K562 (cell line): ENCODE results near the gene RNU2-1. TPM values are rescaled to one million over a fixed set of nuclear protein-coding genes. Genes with fewer than 3 reads are reported as not detected.
"Not testable (repeated sequence)": the region's sequence is repeated elsewhere in the genome, so short reads cannot be mapped to it uniquely, and the experiment has no call there.

ENCODE experiments used
- ATAC-seq: fragments of 200-7000 bp; cut with Tn5 transposase; 3 replicates; pipeline ENCODE4 v1.9.1; 2020; ENCODE audit warnings: moderate library complexity
- Bru-seq: library from RNA; stranded (reverse); fragments of 400-500 nt; gene quantifications from one replicate; lab custom pipeline; 2021; lab: Mats Ljungman, UMichigan
- BruChase-seq, 2 experiments: library from RNA; stranded (reverse); fragments of 400-500 nt; gene quantifications; one replicate each; lab custom pipeline; 2021; lab: Mats Ljungman, UMichigan
- BruUV-seq: library from RNA; stranded (reverse); fragments of 400-500 nt; replicated peaks from 2 replicates; lab custom pipeline; 2021; lab: Mats Ljungman, UMichigan
- CTCF ChIA-PET: fragments of 300-600 bp; formaldehyde crosslinking; extraction: SDS; loops from one replicate; lab custom pipeline; 2021; ENCODE audit warnings: low intra/inter-chr PET ratio; lab: Yijun Ruan, JAX
- POLR2A ChIA-PET: fragments of 300-600, 350-650 bp; sonication (Branson Sonifier 250); formaldehyde crosslinking; extraction: SDS; loops from one replicate; lab custom pipeline; 2021; ENCODE audit warnings: antibody characterized with exemption, inconsistent platforms; lab: Yijun Ruan, JAX
- DNase-seq, 4 experiments: peaks; one replicate each; pipeline versions ENCODE4 v3.0.0 to v3.0.0-alpha.2; 2011 to 2018; ENCODE audit warnings: low spot score in 3 of 4, mixed read lengths in 3 of 4; ENCODE audit errors: extremely low read depth in 1 of 4
- FAIRE-seq: peaks from 2 replicates; lab custom pipeline; 2011; peaks lifted over from hg19 to GRCh38; lab: Jason Lieb, UNC
- H2AFZ ChIP-seq: 2 replicates; pipeline ENCODE4 v1.6.0; 2011; ENCODE audit warnings: low read depth, low read length, control low read depth, inconsistent platforms
- H3K27ac ChIP-seq: fragments of 200-600 bp; 3 replicates; pipeline ENCODE4 v1.8.0; 2011; ENCODE audit warnings: low read depth, mild to moderate bottlenecking, control low read depth, inconsistent platforms, low read length, moderate library complexity, mixed read lengths; ENCODE audit errors: extremely low read depth
- H3K27me3 ChIP-seq, 2 experiments: fragments of 300-600 bp in 1 of 2; 2 replicates in 1 of 2; 3 replicates in 1 of 2; pipeline versions ENCODE4 v1.6.0 to v1.8.0; 2011; ENCODE audit warnings: inconsistent platforms in 2 of 2, low read length in 2 of 2, mild to moderate bottlenecking in 1 of 2, mixed read lengths in 1 of 2, moderate library complexity in 1 of 2; ENCODE audit not compliant: control insufficient read depth in 2 of 2, insufficient read depth in 2 of 2
- H3K36me3 ChIP-seq: fragments of 300-600 bp; 3 replicates; pipeline ENCODE4 v1.8.0; 2011; ENCODE audit warnings: mild to moderate bottlenecking, low read length, inconsistent platforms; ENCODE audit not compliant: control insufficient read depth, insufficient read depth
- H3K4me1 ChIP-seq, 2 experiments: fragments of 200-600 bp in 1 of 2; replicated peaks in 1 of 2; 2 replicates in 1 of 2; 3 replicates in 1 of 2; pipeline versions ENCODE4 v1.5.1 to v1.8.0; 2011; ENCODE audit warnings: inconsistent platforms in 2 of 2, low read length in 2 of 2, mild to moderate bottlenecking in 1 of 2, mixed read lengths in 1 of 2, moderate library complexity in 1 of 2; ENCODE audit not compliant: control insufficient read depth in 2 of 2, insufficient read depth in 2 of 2
- H3K4me2 ChIP-seq: 2 replicates; pipeline ENCODE4 v1.6.1; 2011; ENCODE audit warnings: low read length, control low read depth, inconsistent platforms, mixed read lengths; ENCODE audit not compliant: insufficient read depth
- H3K4me3 ChIP-seq: fragments of 200-600 bp; sonication (generic), shearing (Covaris generic); 2 replicates; pipeline ENCODE4 v1.5.1; 2016; ENCODE audit warnings: control low read depth, inconsistent platforms
- H3K79me2 ChIP-seq: fragments of 200-600 bp; 3 replicates; pipeline ENCODE4 v1.8.0; 2011; ENCODE audit warnings: low read length, inconsistent platforms; ENCODE audit not compliant: control insufficient read depth, insufficient read depth
- H3K9ac ChIP-seq, 2 experiments: 2 replicates each; pipeline versions ENCODE4 v1.6.0 to v1.6.1; 2011; ENCODE audit warnings: low read depth in 2 of 2, low read length in 2 of 2, control low read depth in 1 of 2, inconsistent platforms in 1 of 2, mild to moderate bottlenecking in 1 of 2, mixed read lengths in 1 of 2; ENCODE audit not compliant: insufficient read depth in 1 of 2
- H3K9me1 ChIP-seq: one replicate; pipeline ENCODE4 v1.6.0; 2011; ENCODE audit warnings: inconsistent platforms, mild to moderate bottlenecking, low read length, moderate library complexity; ENCODE audit not compliant: control insufficient read depth, insufficient read depth
- H3K9me3 ChIP-seq: replicated peaks from 2 replicates; pipeline ENCODE4 v1.5.1; 2011; ENCODE audit warnings: low read depth, low read length, inconsistent platforms; ENCODE audit not compliant: control insufficient read depth, insufficient read depth
- H4K20me1 ChIP-seq: replicated peaks from 2 replicates; pipeline ENCODE4 v1.6.1; 2011; ENCODE audit warnings: low read length, inconsistent platforms, mixed read lengths; ENCODE audit not compliant: control insufficient read depth, insufficient read depth
- WGBS: fragments of 100-300 bp; shearing (Covaris generic); methylation state at CpG from one replicate; pipeline ENCODE4 v1.1.6; 2016; ENCODE audit warnings: low coverage, mixed read lengths; ENCODE audit not compliant: insufficient coverage; ENCODE audit errors: missing lambda C conversion rate; 5-methylcytosine and 5-hydroxymethylcytosine counted together
- in situ Hi-C: fragments of 300-500 bp; cut with MboI; formaldehyde crosslinking; loops from 4 replicates; pipeline ENCODE4 v1.15.0; 2018; ENCODE audit warnings: inconsistent platforms, mixed read lengths
- intact Hi-C: fragments of 100-400 bp; cut with micrococcal nuclease; formaldehyde crosslinking; loops from 2 replicates; pipeline ENCODE4 v1.14.2; 2022
- long read RNA-seq, 3 experiments: library from polyadenylated mRNA in 2 of 3; library from RNA in 1 of 3; unstranded in 2 of 3; stranded (forward) in 1 of 3; transcript quantifications; one replicate each; pipeline ENCODE4 v2.0.0, GENCODE V29; 2019 to 2022
- polyA minus RNA-seq, 3 experiments: library from RNA; depleted of rRNA, polyadenylated mRNA; stranded (reverse); fragments of >200 nt; gene quantifications; 2 replicates each; pipeline ENCODE4 v1.2.3, GENCODE V29; 2011
- polyA plus RNA-seq, 8 experiments: library from polyadenylated mRNA; depleted of rRNA in 4 of 8; stranded (reverse) in 5 of 8; unstranded in 3 of 8; fragments of >200 nt; fragmentation: Nextera tagmentation in 2 of 8; fragmentation: Illumina TruSeq in 1 of 8; extraction: Ambion mirVana in 2 of 8; extraction: Trizol in 1 of 8; gene quantifications; 2 replicates each; pipeline versions ENCODE4 v1.2.1 to v1.2.3, GENCODE V29; 2011 to 2014; ENCODE audit warnings: inconsistent platforms in 1 of 8, missing spikeins in 1 of 8
- total RNA-seq, 7 experiments: library from RNA; depleted of rRNA in 6 of 7; stranded (reverse); fragments of >200 nt in 6 of 7; fragmentation: Illumina TruSeq in 2 of 7; extraction: Trizol in 2 of 7; gene quantifications; 2 replicates each; pipeline versions ENCODE4 v1.2.1 to v1.2.3, GENCODE V29; 2011 to 2021; ENCODE audit warnings: low replicate concordance in 1 of 7

The RNU2-1 gene
- not detected in 2 replicates for total RNA-seq (2011; cell fraction: chromatin; rRNA removed; ENCODE audit: low replicate concordance)
- not detected in 2 replicates for total RNA-seq (2011; cell fraction: nucleolus; rRNA removed)
- total RNA-seq (2011; cell fraction: nucleoplasm; rRNA removed): not detected in 2 replicates
- total RNA-seq (2014; rRNA removed) (not detected in 2 replicates), total RNA-seq (2014; rRNA removed; fragmentation: Illumina TruSeq; extraction: Trizol) (not detected in 2 replicates), total RNA-seq (2015; rRNA removed; fragmentation: Illumina TruSeq; extraction: Trizol) (not detected in 2 replicates), total RNA-seq (2021) (9,315 and 9,527 TPM in 2 replicates), polyA plus RNA-seq (2011; rRNA removed) (not detected in 2 replicates), polyA plus RNA-seq (2014; fragmentation: Illumina TruSeq; extraction: Trizol) (not detected in 2 replicates), polyA plus RNA-seq (2014; fragmentation: Nextera tagmentation; extraction: Ambion mirVana) (not detected), polyA plus RNA-seq (2014; rRNA removed) (not detected in 2 replicates), polyA minus RNA-seq (2011; rRNA and poly(A)+ RNA removed) (not detected in 2 replicates), Bru-seq, nascent RNA (not detected), BruChase-seq, experiment 1, labeled RNA remaining after a 2-hour chase (not detected), BruChase-seq, experiment 2, labeled RNA remaining after a 6-hour chase (not detected)
- not detected in 2 replicates for polyA plus RNA-seq (2011; cell fraction: cytosol; rRNA removed)
- polyA plus RNA-seq (2011; cell fraction: nucleus; rRNA removed): not detected in 2 replicates
- not detected in 2 replicates for polyA plus RNA-seq (2012)
- not detected in 2 replicates for polyA minus RNA-seq (2011; cell fraction: cytosol; rRNA and poly(A)+ RNA removed)
- polyA minus RNA-seq (2011; cell fraction: nucleus; rRNA and poly(A)+ RNA removed): not detected in 2 replicates
- long read RNA-seq, experiment 1: 0 reads
- long read RNA-seq, experiment 2: 0 reads
- long read RNA-seq, experiment 3: 0 reads

- H3K27ac ChIP-seq, H3K27me3 ChIP-seq, CTCF ChIA-PET, DNase-seq, H3K9me3 ChIP-seq, H3K36me3 ChIP-seq, H3K9ac ChIP-seq, H3K9me1 ChIP-seq, H3K79me2 ChIP-seq, POLR2A ChIA-PET, H3K4me3 ChIP-seq, BruUV-seq, in situ Hi-C loops, H2AFZ ChIP-seq, H4K20me1 ChIP-seq, ATAC-seq, H3K4me1 ChIP-seq, H3K4me2 ChIP-seq, FAIRE-seq, intact Hi-C loops: not testable (repeated sequence)
- WGBS: no CpG with 5 or more reads among the region's 31 CpGs
These were observed at the start of gene RNU2-1 for GRCh38 chr17:43233877-43234276. Gene RNU2-1 (minus strand): TSS chr17:43233977.

- POLR2A ChIA-PET, H3K4me3 ChIP-seq, H4K20me1 ChIP-seq, H3K27ac ChIP-seq, H3K9me3 ChIP-seq, intact Hi-C loops, in situ Hi-C loops, H3K79me2 ChIP-seq, H3K9me1 ChIP-seq, H3K9ac ChIP-seq, DNase-seq, CTCF ChIA-PET, H3K36me3 ChIP-seq, H2AFZ ChIP-seq, H3K27me3 ChIP-seq, H3K4me2 ChIP-seq, H3K4me1 ChIP-seq, FAIRE-seq: not testable (repeated sequence)
- ATAC-seq: peak; percentile 59
- BruUV-seq: TSS peak; percentile 100
- WGBS: no CpG with 5 or more reads among the region's 30 CpGs
These were observed 39.1 kb upstream of the RNU2-1 start for GRCh38 chr17:43272914-43273313.

- H3K9ac ChIP-seq, DNase-seq, BruUV-seq, H4K20me1 ChIP-seq, H3K79me2 ChIP-seq, FAIRE-seq, H3K4me1 ChIP-seq, CTCF ChIA-PET, H3K4me3 ChIP-seq, in situ Hi-C loops, intact Hi-C loops, H3K27me3 ChIP-seq, H3K36me3 ChIP-seq, H3K27ac ChIP-seq, POLR2A ChIA-PET, H3K9me3 ChIP-seq, H3K9me1 ChIP-seq, H3K4me2 ChIP-seq, H2AFZ ChIP-seq, ATAC-seq: not testable (repeated sequence)
- WGBS: no CpG with 5 or more reads among the region's 12 CpGs
These were observed 38.7 kb upstream of the RNU2-1 start for GRCh38 chr17:43272483-43272882.
